Memory B cell (primary cell): Measurements from ENCODE around the gene PSME3IP1.

Experiments
- ATAC-seq: fragments of 150-1000 bp; cut with Tn5 transposase; 2 replicates; pipeline ENCODE4 v1.10.0; 2021; ENCODE audit warnings: low read depth, mild to moderate bottlenecking, moderate library complexity
- DNase-seq, 2 donors: peaks; one replicate each; pipeline ENCODE4 v3.0.0; 2022; ENCODE audit warnings: low spot score in 2 of 2
- H3K27ac Mint-ChIP-seq: one replicate; pipeline ENCODE4 v1.8.0; 2022; ENCODE audit warnings: mild to moderate bottlenecking, moderate library complexity, mixed read lengths
- H3K27me3 Mint-ChIP-seq: one replicate; pipeline ENCODE4 v1.8.0; 2022; ENCODE audit warnings: mixed read lengths
- H3K36me3 Mint-ChIP-seq: one replicate; pipeline ENCODE4 v1.8.0; 2022; ENCODE audit warnings: mild to moderate bottlenecking, mixed read lengths
- H3K4me1 Mint-ChIP-seq: one replicate; pipeline ENCODE4 v1.8.0; 2022; ENCODE audit warnings: mixed read lengths
- H3K4me3 Mint-ChIP-seq: one replicate; pipeline ENCODE4 v1.8.0; 2022; ENCODE audit warnings: mild to moderate bottlenecking, moderate library complexity, mixed read lengths
- H3K9me3 Mint-ChIP-seq: one replicate; pipeline ENCODE4 v1.8.0; 2022; ENCODE audit warnings: mixed read lengths

Gene PSME3IP1

DNA sequence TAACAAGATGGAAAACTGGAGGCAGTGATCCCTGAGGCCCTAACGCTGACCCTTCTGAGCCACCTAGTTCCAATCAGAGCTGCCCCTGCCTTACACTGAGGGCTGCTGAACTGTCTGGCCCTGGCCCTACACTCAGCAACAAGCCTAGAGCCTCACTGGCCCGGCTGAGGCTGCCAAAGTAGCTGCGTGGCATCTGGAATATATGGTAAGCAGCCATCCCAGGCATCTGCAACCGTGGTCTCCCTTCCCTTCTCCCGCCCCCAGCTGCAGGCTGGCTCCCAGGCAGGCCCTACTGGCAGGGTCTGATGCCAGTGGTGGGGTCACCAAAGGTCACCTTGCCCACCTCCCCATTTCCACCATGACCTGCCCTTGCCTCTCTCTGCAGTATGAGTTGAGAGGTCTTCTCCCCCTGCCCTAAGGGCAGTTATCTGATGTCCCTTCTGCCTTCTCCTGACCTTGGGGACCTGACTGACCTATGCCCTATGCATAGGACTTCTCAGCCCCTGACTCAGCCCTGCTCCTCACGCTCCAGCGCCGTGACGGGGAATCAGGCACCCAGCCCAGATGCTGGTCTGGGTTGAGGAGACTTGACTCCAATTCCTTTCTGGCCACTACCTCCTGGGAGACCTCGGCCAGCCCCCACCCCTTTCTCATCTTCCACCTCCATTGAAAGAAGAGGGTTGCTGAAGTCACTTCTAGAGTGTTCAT is 48.1 kb downstream of the PSME3IP1 start:
- ATAC-seq, result no peak
- H3K9me3 Mint-ChIP-seq, result no peaks in the 10 kb centered on the region
- peaks cover 42% of the 10 kb centered on the region for H3K4me1 Mint-ChIP-seq
- H3K4me3 Mint-ChIP-seq, result no peak overlapping the region
- no peaks in the 10 kb centered on the region for H3K27me3 Mint-ChIP-seq
- H3K36me3 Mint-ChIP-seq, result no peaks in the 10 kb centered on the region
- DNase-seq, result no peak
- peak overlapping the region; percentile 31 for H3K27ac Mint-ChIP-seq

GRCh38 chr16:57137043-57137442 is 48.8 kb downstream of the PSME3IP1 start:
- no peak overlapping the region for H3K27ac Mint-ChIP-seq
- H3K9me3 Mint-ChIP-seq, result no peaks in the 10 kb centered on the region
- H3K36me3 Mint-ChIP-seq, result no peaks in the 10 kb centered on the region
- ATAC-seq (no peak), DNase-seq (no peak)
- no peaks in the 10 kb centered on the region for H3K27me3 Mint-ChIP-seq
- peaks cover 38% of the 10 kb centered on the region for H3K4me1 Mint-ChIP-seq
- no peak overlapping the region for H3K4me3 Mint-ChIP-seq

DNA sequence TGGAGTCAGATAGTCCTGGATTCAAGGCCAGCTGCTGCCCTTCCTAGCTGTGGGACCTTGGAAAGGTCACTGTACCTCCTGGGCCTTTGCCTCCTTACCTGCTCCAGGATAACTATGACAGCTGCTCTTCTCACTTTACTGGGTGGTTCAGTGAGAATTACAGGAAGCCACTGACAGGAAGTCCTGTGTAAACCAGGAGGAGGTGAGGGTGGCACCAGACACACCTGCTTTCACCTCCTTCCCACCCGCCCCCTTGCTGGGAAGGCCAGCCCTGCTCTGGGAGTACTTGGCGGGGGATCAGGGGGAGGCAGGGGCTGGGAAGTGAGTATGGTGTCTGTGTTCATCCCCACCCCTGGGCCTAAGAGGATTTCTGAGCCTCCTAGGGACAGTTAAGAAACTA is 50.9 kb downstream of the PSME3IP1 start:
- Mint-ChIP-seq H3K4me3 (peak overlapping the region; percentile 73), H3K27ac (peak overlapping the region; percentile 92), H3K4me1 (peaks cover 35% of the 10 kb centered on the region), H3K9me3 (no peaks in the 10 kb centered on the region), H3K27me3 (no peaks in the 10 kb centered on the region), H3K36me3 (no peaks in the 10 kb centered on the region)
- ATAC-seq, result peak; percentile 86
- DNase-seq, result peak in 1 of 2 donors; percentile 13

DNA sequence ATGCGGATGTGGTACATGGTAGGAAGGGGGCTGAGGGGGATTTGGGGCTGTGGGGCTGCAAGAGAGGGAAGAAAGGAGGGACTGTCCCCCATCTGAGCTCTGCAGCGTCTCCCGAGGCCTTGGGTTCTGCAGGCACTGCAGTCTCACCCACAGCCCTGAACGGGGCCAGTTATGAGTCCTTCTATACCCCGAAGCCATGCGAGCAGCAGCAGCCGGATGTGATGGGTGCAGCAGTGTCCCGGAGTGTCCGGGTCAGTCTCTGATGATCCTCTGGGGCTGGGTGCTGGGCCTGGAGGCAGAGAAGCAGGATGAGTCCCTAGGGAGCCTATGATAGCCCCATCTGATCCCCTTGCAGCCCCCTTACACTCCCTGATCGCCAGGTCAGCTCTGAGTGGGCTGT is 52.0 kb downstream of the PSME3IP1 start:
- no peak for DNase-seq

GRCh38 chr16:57133031-57133430 is 52.8 kb downstream of the PSME3IP1 start:
- Mint-ChIP-seq H3K27ac (no peak overlapping the region), H3K4me1 (peaks cover 35% of the 10 kb centered on the region), H3K9me3 (no peaks in the 10 kb centered on the region), H3K4me3 (no peak overlapping the region), H3K27me3 (no peaks in the 10 kb centered on the region), H3K36me3 (no peaks in the 10 kb centered on the region)
- no peak for ATAC-seq
- no peak for DNase-seq

More for the DNA sequence above, 52.0 kb downstream of the PSME3IP1 start:
- Mint-ChIP-seq H3K4me1 (peaks cover 35% of the 10 kb centered on the region), H3K9me3 (no peaks in the 10 kb centered on the region), H3K27me3 (no peaks in the 10 kb centered on the region), H3K36me3 (no peaks in the 10 kb centered on the region), H3K4me3 (no peak overlapping the region), H3K27ac (no peak overlapping the region)
- no peak for ATAC-seq

GRCh38 chr16:57132470-57132869 is 53.4 kb downstream of the PSME3IP1 start:
- no peak for ATAC-seq
- H3K9me3 Mint-ChIP-seq, result no peaks in the 10 kb centered on the region
- H3K27me3 Mint-ChIP-seq, result no peaks in the 10 kb centered on the region
- no peak overlapping the region for H3K27ac Mint-ChIP-seq
- no peak overlapping the region for H3K4me3 Mint-ChIP-seq
- peaks cover 35% of the 10 kb centered on the region for H3K4me1 Mint-ChIP-seq
- H3K36me3 Mint-ChIP-seq, result no peaks in the 10 kb centered on the region
- DNase-seq, result no peak

- Mint-ChIP-seq H3K9me3 (no peaks in the 10 kb centered on the region), H3K36me3 (no peaks in the 10 kb centered on the region), H3K4me1 (peaks cover 36% of the 10 kb centered on the region), H3K27ac (peak overlapping the region; percentile 43), H3K27me3 (no peaks in the 10 kb centered on the region), H3K4me3 (no peak overlapping the region)
- ATAC-seq (no peak), DNase-seq (no peak)
Measured at GRCh38 chr16:57131351-57131970, 54.4 kb downstream of the PSME3IP1 start.

DNA sequence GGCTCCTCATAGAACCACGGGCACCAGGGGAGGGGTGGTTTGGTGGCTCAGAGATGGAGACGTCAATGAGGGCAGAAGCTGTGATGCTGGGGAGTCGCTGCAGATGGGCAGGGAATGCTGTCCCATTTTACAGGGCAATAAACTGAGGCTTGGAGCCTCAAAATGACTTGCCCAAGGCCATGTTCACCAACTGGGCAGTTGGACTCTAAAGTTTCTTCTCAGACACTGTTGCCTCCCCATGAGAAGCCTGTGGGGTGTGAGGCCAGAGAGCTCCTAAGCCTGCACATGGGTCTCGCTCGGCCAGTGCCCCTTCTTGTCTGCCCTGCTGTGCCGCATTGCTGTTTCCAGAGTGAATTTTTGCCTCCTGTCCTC is 54.9 kb downstream of the PSME3IP1 start:
- DNase-seq (no peak), ATAC-seq (no peak)
- Mint-ChIP-seq H3K36me3 (no peaks in the 10 kb centered on the region), H3K9me3 (no peaks in the 10 kb centered on the region), H3K27ac (no peak overlapping the region), H3K27me3 (no peaks in the 10 kb centered on the region), H3K4me3 (no peak overlapping the region), H3K4me1 (peaks cover 36% of the 10 kb centered on the region)

GRCh38 chr16:57128771-57129389 is 57.0 kb downstream of the PSME3IP1 start:
- H3K4me1 Mint-ChIP-seq, result peaks cover 19% of the 10 kb centered on the region
- H3K4me3 Mint-ChIP-seq, result no peak overlapping the region
- DNase-seq, result no peak
- ATAC-seq, result peak; percentile 47
- H3K27ac Mint-ChIP-seq, result peak overlapping the region; percentile 77
- H3K9me3 Mint-ChIP-seq, result no peaks in the 10 kb centered on the region
- H3K36me3 Mint-ChIP-seq, result no peaks in the 10 kb centered on the region
- no peaks in the 10 kb centered on the region for H3K27me3 Mint-ChIP-seq

- Mint-ChIP-seq H3K36me3 (no peaks in the 10 kb centered on the region), H3K27me3 (no peaks in the 10 kb centered on the region), H3K4me1 (peaks cover 20% of the 10 kb centered on the region), H3K27ac (peak overlapping the region; percentile 40), H3K9me3 (no peaks in the 10 kb centered on the region), H3K4me3 (no peak overlapping the region)
- ATAC-seq, result no peak
- no peak for DNase-seq
Measured at GRCh38 chr16:57127836-57128235, 58.0 kb downstream of the PSME3IP1 start.

- DNase-seq (no peak), ATAC-seq (no peak)
- Mint-ChIP-seq H3K9me3 (no peaks in the 10 kb centered on the region), H3K36me3 (no peaks in the 10 kb centered on the region), H3K27ac (no peak overlapping the region), H3K4me1 (peaks cover 18% of the 10 kb centered on the region), H3K27me3 (no peaks in the 10 kb centered on the region), H3K4me3 (no peak overlapping the region)
Measured at GRCh38 chr16:57127037-57127763, 58.6 kb downstream of the PSME3IP1 start.

DNA sequence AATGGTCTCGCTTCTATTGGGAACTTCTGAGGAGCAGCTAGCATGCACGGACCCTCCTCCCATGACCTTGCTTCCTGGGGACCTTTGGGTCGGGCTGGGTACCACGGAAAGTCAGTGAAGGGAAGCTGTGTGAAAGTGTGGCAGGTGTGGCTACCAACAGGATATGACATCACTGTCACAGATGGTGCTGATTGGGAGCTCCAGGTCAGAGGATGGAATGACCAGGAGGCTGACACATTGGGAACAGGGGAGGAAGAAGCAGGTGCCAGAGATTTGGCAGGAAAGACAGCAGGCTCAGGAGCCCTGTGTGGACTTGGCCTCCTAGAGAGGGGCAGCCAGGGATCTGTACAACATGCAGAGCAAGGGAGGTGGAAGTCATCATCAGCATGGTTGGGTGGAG is 59.4 kb downstream of the PSME3IP1 start:
- ATAC-seq (peak; percentile 24), DNase-seq (no peak)
- no peaks in the 10 kb centered on the region for H3K36me3 Mint-ChIP-seq
- no peaks in the 10 kb centered on the region for H3K27me3 Mint-ChIP-seq
- peaks cover 18% of the 10 kb centered on the region for H3K4me1 Mint-ChIP-seq
- H3K4me3 Mint-ChIP-seq, result no peak overlapping the region
- H3K27ac Mint-ChIP-seq, result no peak overlapping the region
- H3K9me3 Mint-ChIP-seq, result no peaks in the 10 kb centered on the region

DNA sequence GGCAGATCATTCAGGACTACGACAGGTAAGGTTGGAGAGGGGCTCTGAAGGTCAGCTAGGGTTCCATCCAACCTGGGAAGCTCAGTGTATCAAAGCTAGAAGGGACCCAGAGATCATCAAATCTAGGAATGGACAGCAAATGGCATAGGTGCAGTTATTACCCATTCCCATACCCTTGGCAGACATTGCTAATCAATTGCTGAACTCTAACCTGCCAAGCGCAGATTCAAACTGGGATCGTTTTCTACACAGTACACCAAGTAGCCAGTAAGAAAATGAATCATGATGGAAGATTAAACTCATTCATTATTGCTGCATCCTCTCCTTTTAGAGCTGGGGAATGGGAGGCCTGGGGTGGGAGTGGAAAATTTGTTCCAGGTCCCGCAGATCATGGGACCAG is 59.9 kb downstream of the PSME3IP1 start:
- Mint-ChIP-seq H3K9me3 (no peaks in the 10 kb centered on the region), H3K4me1 (peaks cover 18% of the 10 kb centered on the region), H3K36me3 (no peaks in the 10 kb centered on the region), H3K27me3 (no peaks in the 10 kb centered on the region), H3K4me3 (no peak overlapping the region), H3K27ac (no peak overlapping the region)
- ATAC-seq (no peak), DNase-seq (no peak)

DNA sequence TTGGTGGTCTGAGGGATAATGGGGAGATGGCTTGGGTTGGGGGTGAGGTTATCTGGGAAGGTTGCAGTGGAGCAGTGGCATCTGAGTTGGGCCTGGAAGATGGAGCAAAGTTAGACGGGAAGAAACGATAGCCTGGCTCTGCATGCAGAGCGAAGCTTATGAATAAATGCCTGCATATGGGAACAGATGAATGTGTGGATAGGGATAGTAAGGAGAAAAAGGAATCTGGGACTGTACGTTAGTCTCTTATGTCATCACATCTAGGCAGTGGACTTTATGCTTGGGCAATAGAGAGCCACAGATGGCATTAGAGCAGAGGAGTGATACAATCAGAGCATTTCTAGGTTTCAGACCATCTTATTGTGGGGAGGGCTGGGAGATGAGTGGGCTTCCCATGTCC is 60.5 kb downstream of the PSME3IP1 start:
- Mint-ChIP-seq H3K36me3 (no peaks in the 10 kb centered on the region), H3K27ac (no peak overlapping the region), H3K27me3 (no peaks in the 10 kb centered on the region), H3K4me3 (no peak overlapping the region), H3K9me3 (no peaks in the 10 kb centered on the region), H3K4me1 (peaks cover 15% of the 10 kb centered on the region)
- DNase-seq, result no peak
- no peak for ATAC-seq
